Activated CD8-positive, alpha-beta memory T cell treated with anti-CD3 and anti-CD28 coated beads, Interleukin-2, amount 50 U/mL, for 1 hour (primary cell): ENCODE results near the gene NFX1.

Source experiments
- DNase-seq: peaks from one replicate; pipeline ENCODE4 v3.0.0-alpha.2; 2020; ENCODE audit errors: extremely low read depth

The NFX1 gene

DNA sequence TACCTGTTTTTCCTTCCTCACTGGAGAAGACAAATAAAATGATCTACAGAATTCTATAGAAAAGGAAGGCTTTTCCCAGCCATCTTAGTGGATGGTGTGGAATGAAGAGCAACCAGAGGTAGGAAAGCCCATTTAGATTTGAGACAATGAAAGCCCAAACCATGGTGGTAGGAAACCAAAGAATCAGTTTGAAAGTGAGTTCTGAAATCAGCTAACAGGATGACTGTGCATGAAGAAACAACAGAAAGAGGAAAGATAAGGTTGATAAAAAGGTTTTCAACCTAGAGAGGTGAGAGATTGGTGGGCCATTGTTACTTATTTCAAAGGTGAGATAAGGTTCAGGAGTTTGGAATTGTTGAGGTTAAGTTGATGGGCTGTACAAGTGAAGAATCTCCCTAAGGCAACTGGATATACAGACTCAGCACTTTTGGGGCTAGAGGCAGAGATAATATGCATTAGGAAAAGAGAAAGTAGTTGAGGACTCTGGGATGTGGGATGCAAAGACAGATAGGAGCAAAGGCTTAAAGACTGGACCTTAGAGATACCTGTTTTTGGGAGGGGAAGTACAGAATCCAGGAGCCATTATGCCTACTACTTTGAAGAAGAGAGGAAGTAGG lies 23.1 kb upstream of the NFX1 start:
- DNase-seq: no peak

DNA sequence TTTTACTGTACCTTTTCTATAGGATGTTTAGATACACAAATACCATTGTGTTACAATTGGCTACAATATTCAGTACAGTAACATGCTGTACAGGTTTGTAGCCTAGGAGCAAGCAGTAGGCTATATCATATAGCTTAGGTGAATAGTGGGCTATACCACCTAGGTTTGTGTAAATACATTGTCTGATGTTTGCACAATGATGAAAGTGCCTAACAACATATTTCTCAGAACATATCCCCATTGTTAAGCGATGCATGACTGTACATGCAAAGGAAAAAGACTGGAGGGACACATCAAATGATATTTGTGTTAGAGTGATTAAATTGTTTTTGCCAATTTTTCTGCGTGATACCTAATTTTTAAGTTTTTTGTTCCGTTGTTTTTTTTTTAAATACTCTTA lies 20.2 kb upstream of the NFX1 start:
- DNase-seq: no peak

DNA sequence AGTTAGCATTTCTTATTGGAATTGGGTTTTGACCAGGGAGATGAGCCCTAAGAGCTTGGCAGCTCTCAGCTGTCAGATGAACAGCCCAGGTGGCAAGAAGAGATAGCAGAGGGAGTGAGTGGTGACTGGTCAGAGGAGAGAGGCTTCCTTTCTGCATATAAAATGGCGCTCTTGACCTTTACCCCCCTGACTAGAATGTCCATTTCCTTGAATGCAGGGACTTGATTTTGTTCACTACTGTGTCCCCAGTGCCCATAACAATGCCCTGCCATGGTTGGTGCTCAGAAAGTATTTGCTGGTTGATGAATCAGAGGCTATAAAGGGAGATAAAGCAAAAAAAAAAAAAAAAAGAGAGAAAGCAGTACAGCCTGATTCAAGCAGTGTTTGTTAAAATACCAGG lies 18.3 kb upstream of the NFX1 start:
- DNase-seq: no peak

DNA sequence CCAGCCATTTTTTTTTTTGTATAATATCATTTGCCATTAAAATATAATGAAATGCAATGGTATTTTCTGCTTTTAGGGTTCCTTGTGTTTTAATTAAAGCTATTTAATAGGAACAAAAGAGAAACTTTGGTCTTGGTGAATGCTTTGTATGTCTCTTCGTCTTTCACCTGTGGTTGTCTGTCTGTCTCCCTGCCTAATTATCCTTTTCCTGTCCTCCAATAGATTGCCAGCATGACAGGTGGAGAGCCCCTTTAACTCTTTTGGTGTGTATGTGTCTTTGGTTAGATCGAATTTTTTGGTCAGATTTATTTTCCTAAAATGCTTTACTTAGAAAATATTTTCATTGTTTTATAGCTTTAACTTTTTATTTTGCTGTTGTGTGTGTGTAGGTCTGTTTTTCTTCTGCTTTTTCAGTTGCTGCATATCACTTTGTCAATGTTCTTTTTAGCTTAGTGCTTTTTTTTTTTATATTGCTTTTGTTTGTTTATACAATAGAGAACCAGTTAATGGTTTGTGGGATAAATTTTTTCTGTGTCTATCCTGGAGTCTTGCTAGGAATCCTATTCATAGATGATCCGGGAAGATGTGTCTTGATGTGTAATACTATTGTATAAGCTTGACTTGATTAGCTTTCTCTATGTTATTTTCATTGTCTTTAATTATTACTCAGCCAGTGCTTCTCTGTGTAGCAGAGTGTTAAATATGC lies 16.9 kb upstream of the NFX1 start:
- no peak for DNase-seq

DNA sequence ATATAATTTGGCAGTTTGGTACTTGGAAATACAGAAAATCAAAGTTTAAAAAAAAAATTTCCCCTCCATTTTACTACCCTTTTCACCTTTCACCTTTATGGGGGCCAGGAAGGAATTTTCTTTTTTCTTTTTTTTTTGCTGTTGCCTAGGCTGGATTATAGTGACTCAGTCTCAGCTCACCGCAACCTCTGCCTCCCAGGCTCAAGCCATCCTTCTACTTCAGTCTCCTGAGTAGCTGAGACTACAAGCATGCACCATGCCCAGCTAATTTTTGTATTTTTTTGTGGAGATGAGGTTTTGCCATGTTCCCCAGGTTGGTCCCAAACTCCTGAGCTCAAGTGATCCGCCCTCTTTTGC lies 16.4 kb upstream of the NFX1 start:
- DNase-seq: no peak

DNA sequence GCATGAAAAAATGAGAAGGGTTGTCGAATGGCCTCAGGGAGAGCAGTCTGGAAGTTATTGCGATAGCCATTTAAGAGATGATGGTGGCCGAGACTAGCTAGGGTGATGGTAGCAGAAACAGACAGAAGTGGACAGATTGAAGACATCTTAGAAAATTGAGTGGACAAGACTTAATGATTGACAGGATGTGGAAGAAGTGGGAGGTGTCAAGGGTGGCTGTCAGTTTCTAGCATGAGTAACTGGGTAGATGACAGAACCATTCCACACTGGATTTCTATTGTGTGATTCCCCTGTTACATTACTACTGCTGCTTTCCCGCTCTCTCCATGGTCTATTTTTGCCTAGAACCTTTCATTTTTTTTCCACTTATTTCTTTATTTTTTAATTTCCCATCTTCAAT lies 12.8 kb upstream of the NFX1 start:
- DNase-seq: no peak

DNA sequence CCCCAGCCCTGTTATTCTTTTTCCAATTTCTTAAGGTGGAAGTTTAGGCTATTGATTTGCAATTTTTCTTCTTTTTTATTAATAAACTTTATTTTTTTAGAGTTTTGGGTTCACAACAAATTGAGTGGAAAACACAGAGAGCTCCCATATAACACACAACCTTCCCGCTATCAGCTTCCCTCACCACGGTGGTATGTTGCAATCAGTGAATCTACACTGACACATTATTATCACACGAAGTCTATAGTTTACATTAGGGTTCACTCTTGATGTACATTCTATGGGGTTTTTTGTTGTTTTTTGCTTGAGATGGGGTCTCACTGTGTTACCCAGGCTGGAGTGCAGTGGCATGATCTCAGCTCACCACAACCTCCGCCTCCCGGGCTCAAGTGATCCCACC lies 4.8 kb upstream of the NFX1 start:
- no peak for DNase-seq

DNA sequence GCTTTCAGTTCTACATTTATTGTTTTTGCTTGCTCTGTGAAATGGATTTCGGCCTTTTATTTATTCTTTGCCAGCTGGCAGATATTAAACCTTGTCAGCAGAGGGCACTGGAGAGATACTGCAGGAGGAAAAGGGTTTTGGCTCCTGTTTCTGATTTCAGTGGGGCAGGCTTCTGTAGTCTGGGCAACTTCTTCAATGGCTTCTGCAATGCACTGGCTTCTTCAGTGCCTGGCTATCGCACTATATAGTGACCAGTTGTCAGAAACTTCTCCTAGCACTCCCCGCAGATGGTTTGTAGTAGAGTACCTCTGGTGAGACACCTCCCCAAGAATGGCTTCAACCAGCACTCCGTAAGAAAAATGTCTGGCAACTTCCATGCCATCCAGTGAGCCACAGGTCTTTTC lies 3.2 kb upstream of the NFX1 start:
- no peak for DNase-seq

DNA sequence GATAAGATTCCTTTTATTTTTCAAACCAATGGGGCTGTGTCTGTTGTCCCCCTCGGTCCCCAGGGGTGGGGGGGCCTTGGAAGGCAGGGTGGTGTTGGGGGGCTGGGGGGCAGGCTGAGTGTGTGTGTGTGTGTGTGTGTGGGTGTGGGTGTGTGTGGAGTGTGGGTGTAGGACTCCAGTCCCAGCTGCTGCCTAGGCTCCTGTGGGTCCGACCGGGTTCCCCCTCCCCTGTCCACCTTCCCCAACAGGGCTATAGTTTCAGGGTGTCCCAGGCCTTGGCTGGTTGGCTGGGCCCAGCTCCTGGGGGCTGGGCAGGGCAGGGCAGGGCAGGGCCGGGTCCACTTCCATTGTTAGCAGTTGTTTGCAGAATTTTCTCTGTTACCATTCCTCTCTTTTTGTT lies 2.1 kb upstream of the NFX1 start:
- DNase-seq: no peak

DNA sequence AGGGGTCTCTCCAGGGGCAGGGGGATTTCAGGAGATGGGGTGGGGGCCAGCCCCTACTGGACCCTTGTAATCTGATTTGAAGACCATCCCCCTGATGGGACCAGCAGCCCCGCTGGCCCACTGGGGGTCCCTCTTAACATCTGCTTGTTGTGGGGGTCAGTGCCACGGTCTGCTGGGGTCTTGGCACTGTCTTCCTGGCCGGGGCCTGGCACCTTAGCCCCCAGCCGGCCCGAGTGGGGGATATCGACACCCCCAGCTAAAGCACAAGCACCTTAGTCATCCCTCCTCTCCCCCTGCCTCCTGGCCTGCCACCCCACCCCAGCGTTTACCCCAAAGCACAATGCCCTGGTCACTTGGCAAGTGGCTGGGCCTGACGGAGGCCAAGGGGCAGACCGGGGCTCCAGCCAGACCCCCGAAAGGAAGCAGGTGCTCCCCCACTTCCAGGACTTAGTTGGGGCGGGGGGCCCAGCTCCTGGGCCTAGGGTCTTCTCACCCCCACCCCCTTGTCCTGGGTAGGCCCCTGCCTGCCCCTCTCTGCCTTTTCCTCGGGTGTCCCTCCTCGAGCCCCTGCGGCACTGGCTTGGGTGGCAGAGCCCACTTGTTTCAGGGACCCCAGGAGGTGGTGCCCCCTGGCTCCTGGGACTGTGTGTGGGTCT lies 1.4 kb upstream of the NFX1 start:
- no peak for DNase-seq

DNA sequence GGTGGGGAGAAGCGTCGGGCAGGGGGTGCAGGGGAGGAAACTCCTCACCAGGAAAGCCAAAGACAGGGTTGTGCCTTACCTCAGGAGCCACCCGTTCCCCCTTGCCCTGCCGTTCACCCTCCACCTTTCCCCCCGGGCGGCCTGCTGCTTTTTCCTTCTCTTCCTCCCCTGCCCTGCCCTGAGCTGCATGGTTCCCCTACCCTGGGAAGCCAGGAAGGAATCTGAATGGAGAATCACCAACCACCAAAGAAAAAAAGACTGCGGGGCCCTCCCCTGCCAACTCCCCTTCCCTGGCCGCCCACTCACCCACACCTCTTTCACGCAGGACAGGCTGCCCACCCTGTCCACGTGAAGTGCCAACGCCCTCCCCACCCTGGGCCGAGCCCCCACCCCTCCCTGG lies 820 bp upstream of the NFX1 start:
- no peak for DNase-seq

DNA sequence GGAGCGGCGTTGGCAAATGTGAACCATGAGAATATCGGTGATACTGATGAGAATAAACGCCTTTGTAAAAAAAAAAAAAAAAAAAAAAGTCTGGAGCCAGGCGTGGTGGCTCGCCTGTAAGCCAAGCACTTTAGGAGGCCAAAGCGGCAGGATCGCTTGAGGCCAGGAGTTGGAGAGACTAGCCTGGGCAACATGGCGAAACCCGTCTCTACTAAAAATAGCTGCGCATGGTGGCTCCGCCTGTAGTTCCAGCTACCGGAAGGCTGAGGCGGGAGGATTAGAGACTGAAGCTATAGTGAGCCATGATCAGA lies 425 bp upstream of the NFX1 start:
- no peak for DNase-seq

DNA sequence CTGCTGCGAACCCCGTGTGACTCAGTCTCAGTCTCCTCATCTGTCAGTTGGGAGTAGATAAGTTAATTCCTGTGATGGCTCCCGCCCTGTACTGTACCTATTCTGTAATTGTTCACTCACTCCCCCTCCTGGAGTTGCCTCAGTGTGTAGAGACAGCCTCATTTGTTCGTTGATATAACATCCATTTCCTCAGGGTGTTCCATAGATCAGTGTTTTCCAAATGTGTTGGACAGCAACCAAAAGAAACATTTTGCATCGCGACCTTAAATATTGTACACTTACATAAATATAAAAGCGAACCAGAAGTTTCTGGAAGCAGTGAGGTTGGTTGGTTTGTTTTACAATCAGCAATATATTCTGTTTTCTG lies 698 bp downstream of the NFX1 start:
- DNase-seq: no peak

DNA sequence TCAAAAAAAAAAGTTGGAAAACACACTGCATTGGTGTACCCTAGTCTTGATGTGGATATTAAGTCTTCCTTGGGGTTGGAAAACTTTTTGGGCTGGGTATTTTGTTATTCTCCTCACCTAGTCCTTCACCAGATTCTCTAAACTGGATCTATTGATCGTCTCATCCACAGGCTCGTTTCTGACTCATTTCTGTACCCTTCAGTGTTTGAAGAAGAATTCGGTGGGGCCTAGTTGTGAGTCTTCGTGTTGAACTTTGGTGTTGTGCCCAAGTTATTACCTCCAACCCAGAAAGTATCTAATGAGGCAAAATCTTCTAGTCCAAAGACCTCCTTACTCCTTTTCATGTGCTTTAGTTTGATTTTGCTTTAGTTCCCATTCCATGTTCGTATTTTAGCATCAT lies 1.6 kb downstream of the NFX1 start:
- no peak for DNase-seq

DNA sequence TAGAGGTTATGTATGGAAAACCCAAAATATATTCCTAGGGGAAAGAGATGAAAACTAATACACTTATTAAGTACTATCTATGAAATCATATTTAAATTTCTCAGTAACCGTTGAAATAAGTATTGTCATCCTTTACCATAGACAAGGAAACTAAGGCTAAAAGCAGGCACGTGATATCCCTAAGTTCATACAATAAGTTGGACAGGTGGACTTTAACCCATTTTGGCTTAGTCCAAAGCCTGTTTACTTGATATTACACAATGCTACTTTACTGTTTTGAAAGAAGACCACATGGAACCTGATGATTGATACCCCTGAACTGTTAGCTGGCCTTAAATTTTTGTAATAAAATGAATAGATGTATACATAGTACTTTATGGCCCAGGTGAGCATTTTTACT lies 3.5 kb downstream of the NFX1 start:
- no peak for DNase-seq

DNA sequence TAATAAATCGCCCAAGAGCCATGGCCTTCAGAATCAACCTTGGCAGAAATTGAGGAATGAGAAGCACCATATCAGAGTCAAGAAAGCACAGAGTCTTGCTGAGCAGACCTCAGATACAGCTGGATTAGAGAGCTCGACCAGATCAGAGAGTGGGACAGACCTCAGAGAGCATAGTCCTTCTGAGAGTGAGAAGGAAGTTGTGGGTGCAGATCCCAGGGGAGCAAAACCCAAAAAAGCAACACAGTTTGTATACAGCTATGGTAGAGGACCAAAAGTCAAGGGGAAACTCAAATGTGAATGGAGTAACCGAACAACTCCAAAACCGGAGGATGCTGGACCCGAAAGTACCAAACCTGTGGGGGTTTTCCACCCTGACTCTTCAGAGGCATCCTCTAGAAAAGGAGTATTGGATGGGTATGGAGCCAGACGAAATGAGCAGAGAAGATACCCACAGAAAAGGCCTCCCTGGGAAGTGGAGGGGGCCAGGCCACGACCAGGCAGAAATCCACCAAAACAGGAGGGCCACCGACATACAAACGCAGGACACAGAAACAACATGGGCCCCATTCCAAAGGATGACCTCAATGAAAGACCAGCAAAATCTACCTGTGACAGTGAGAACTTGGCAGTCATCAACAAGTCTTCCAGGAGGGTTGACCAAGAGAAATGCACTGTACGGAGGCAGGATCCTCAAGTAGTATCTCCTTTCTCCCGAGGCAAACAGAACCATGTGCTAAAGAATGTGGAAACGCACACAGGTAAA lies 4.5 kb downstream of the NFX1 start:
- DNase-seq: no peak

DNA sequence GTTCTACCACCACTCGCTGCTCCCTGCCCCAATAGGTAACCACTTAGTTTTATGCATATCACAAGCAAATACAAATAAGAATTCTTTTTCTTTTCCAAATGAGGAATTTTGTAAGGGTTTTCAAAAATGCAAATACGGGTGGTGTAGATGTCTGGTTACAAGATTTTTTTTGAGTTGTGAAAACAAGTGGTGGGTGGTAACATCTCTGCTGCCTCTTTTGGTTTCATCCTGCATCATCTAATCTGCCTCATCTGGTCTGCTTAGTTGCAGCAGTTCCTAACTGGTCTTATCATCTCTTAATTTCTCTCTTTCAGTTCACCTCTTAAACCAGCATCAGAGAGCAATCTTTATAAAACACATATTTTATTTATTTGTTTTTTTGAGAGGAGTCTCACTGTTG lies 5.3 kb downstream of the NFX1 start:
- no peak for DNase-seq

DNA sequence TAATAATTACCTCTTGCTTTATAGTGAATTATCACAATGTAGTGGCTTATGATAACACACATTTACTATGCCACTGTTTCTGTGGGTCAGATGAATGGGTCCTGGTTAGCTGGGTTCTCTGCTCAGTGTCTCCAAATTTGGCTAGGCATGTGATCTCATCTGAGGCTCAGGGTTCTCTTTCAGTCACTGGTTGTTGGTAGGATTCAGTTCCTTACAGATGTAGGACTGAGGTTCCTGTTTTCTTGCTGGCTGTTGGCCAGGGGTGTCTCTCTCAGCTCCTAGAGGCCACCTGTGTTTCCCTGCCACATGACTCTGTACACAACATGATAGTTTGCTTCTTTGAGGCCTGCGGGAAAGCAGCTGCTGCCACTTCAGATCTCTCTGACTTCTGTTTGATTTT lies 7.1 kb downstream of the NFX1 start:
- no peak for DNase-seq

DNA sequence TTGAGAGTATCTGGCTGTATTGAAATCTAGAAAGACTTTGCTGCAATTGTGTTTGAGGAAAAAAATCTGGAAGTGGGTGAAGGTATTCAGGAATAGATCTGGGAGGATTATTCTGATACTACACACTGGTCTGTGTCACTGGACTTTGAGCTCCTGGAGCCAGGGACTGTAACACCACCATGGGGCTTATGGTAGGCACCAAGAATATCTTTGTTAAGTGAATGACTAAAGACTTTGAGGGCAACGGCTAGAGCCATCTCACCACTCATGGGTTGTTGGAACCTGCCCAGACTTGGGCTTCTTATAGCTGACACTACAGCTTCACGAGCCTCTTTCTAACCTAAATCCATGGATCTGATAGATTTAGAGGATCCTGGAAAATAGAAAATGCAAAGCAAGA lies 10.2 kb downstream of the NFX1 start:
- DNase-seq: no peak

DNA sequence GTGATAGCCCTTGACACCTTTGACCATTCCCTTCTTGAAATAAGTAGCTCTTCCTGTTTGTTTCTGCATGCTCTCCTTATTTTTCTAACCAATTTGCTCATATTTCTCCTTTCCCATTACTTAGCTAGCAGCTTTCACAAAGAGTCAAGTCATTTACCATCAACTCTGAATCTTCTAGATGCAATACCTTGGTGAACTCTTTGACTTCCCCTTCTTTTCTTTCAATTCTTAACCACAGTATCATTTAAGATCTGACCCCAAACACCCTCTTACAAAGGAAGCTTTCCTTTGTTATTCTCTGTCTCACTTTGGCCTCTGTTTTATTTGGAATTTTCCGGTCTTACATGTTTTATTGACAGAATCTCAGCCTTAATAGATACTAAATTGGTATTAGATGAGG lies 14.0 kb downstream of the NFX1 start:
- DNase-seq: no peak

DNA sequence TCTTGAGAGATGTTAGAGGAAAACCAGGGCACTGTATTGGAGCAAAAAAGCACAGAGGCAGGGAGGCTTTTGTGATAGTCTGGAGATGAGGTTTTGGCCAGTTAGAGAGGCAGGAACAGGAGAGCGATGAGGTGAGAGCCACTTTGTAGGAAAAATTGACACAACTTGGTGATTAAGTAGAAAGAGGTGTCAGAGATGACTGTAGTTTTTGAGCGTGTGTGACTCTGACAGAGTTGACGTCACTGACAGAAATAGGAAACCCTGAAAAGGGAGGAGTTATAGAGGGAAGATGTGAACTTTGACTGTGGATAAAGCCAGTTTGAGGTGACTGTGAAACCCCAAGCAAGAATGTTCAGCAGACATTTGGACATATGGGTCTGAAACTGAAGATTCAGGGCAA lies 15.7 kb downstream of the NFX1 start:
- DNase-seq: no peak

DNA sequence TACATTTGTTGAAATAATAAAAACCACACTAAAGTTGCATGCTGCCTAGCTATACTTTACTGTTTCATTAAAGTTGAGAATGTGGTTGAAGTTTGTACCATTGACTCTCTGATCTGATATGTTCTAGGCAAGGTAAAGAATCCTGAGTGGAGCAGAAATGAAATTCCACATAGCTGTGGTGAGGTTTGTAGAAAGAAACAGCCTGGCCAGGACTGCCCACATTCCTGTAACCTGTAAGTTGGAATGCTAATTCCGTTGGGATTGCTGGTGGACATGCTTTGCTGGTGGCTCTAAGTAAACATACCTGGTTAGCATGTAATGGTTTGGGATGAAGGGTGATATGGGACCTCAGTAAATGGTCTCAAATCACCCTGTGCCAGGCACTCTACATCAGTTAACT lies 16.8 kb downstream of the NFX1 start:
- no peak for DNase-seq

DNA sequence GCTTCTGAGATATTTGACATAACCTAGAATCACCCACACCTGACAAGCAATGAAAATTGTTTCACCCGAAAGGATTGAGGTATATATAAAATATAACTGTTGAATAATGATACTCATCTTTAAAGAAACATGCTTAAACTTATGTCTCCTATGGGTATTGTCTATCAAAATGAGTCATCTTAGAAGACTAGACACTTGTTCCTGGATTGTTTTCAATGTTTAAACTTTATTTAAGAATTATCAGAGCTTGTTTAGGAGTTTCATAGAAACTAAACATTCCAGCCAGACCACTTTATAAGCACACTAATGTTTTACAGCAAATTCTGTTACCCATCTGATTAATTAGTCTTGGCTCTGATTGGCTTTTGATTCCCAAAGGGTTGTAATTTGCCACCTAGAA lies 19.6 kb downstream of the NFX1 start:
- DNase-seq: no peak
